Left lobe of liver (tissue), 2 donors: ENCODE results near the gene RSPRY1. TPM values are rescaled to one million over a fixed set of nuclear protein-coding genes. Genes with fewer than 3 reads are reported as not detected.

ENCODE experiments used
- ATAC-seq: fragments of 200-7000 bp; cut with Tn5 transposase; one replicate; pipeline ENCODE4 v1.9.1; 2020; ENCODE audit warnings: mild to moderate bottlenecking, moderate library complexity
- DNase-seq: peaks from one replicate; pipeline ENCODE4 v3.0.0-alpha.2; 2020; ENCODE audit warnings: low spot score
- total RNA-seq: library from RNA; stranded (reverse); gene quantifications from one replicate; pipeline ENCODE4 v1.2.1, GENCODE V29; 2021
- donor health status: DM: no; HTN: no; CAD: no; lungs with moderate emphysema.
- donor health status: DM: no; HTN: yes; CAD: no.

Gene RSPRY1
- total RNA-seq, 1 donor from 2014 or later, result 18.1 TPM

DNA sequence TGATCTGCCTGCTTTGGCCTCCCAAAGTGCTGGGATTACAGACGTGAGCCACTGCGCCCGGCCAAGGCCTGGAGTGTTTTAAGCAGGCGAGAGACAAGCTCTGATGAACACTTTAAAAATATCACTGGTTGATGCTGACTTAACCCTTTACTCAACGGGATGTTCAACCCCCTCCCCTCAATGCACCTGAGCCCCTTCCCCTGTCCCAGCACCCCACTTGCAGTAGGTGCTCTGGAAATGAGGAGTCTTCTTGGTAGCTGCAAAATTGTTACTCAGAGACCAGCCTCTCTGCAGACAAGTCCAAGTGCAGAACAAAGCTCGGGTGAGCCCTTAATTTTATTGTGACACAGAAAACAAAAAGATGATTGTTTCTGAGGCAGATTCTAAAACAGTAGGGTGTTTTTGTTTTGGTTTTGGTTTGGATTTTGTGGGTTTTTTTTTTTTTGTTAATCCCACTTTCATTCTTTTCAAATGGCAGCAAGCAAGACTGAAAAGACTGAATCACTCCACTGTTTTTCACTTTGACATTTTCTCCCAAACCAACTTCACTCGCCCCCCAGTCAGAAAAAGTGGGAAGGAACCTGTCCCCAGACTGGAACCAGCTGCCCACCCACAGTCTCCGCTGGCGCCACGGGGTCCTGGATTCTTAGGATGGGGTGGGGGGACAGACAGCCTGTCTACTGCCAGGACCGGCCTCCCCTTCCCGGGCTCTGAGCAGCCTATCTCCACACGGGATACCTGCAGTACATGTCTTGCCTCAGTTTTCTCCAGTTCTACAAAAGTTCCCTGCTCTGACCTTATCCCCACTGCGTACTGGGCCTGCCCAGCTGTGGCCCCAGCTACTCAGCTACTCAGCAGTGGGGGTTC lies 103.5 kb downstream of the RSPRY1 start:
- no peak for DNase-seq
- no peak for ATAC-seq

Other genes with a start within 250 kb of the RSPRY1 start
- 3.8 TPM for gene CETP, start 224.4 kb upstream of the RSPRY1 start, total RNA-seq
- 6.4 TPM for gene NLRC5, start 196.8 kb upstream of the RSPRY1 start, total RNA-seq
- gene CPNE2, start 93.7 kb upstream of the RSPRY1 start, total RNA-seq, result 7.3 TPM
- 26.6 TPM for gene PSME3IP1, start 290 bp upstream of the RSPRY1 start, total RNA-seq
- gene ARL2BP, start 58.9 kb downstream of the RSPRY1 start, total RNA-seq, result 17.1 TPM
- 7.5 TPM for gene PLLP, start 98.3 kb downstream of the RSPRY1 start, total RNA-seq
- 0.40 TPM for gene CCL22, start 172.5 kb downstream of the RSPRY1 start, total RNA-seq
- 13.8 TPM for gene CX3CL1, start 186.2 kb downstream of the RSPRY1 start, total RNA-seq
- gene CCL17, start 218.4 kb downstream of the RSPRY1 start, total RNA-seq, result not detected